D341Med (cell line): ENCODE results near the gene TRIM41.
"Not testable (repeated sequence)": the region's sequence is repeated elsewhere in the genome, so short reads cannot be mapped to it uniquely, and the experiment has no call there.

Source experiments
- DNase-seq: peaks from one replicate; pipeline ENCODE4 v3.0.0; 2012; ENCODE audit warnings: low spot score

The TRIM41 gene

GRCh38 chr5:181255836-181256578 lies 32.9 kb downstream of the TRIM41 start:
- DNase-seq: no peak

DNA sequence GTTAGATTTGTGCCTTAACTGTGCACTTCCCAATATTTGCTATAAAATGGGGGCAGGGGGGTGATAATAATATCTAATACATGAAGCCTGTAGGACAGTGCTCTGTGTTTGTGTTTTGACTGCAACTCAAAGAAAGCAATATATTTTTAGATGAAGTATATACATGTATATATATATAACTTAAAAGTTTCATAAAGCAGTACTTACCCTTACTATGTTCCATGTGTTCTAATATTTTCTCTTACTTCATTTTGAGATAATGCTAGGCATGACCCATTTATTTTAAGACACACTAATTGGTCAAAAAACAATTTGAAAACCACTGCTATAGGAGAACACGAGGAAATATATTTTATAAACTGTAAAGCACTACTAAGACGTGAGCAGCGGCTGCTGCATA lies 35.5 kb downstream of the TRIM41 start:
- no peak for DNase-seq

DNA sequence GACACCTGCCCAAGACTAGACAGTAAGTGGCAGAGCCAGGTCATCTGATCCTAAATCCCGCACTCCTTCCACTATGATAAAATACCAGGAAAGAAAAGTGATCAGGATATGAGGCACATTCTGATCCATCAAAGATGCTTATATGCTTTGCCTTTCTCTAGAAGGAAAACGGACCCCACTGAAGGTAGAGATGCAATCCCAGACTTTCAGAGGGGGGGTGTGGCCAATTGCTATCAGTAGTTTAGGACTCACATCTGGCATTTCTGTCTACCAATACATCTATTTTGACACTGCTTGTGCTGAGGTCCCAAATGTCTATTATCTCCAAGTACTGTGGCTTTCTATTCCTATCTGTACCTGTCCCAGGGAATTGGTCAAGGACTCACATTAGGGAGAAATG lies 36.2 kb downstream of the TRIM41 start:
- DNase-seq: no peak

- DNase-seq: no peak
Observed at GRCh38 chr5:181259974-181260719, 37.1 kb downstream of the TRIM41 start.

GRCh38 chr5:181260720-181261319 lies 37.7 kb downstream of the TRIM41 start, which contains the start of gene TRIM52:
TSS of gene TRIM52 (minus strand) at chr5:181261143. CDS start at chr5:181260813, 330 bp downstream.
- peak; percentile 91 for DNase-seq

DNA sequence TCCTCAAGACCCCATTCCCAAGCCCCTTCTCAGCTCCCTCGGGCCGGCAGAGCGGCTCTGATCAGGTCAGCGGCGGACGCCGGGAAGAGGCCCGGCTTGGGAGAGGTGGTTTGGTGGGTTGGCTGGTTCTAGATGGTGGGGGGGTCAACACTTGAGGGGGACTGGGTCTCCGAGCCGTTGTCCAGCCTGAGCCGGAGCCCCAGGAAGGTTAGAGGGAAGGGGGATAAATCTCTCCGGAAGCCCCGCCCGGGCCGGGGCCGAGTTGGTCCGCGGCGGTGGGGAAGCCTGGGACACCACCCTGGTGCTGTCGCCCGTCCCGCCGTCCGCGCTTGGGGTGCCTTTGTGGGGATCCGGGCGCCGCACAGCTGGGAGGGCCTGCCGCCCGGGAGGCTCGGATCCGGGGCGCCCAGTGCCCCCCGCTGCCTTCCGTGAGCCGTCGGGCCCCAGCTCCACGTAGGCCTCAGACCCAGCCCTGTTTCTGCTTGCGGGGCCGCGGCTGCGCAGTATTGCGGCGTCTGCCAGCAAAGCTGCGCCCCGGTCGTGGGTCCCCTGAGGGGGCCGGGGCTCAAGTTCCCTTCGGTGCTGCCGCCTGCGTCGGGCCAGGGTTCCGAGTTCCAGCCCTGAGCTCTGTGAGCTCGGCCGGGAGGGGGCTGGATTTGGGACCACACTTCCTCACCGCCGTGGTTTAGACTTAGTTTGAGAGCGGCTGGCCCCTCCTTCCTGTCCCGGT lies 38.4 kb downstream of the TRIM41 start:
- DNase-seq: peak; percentile 84

DNA sequence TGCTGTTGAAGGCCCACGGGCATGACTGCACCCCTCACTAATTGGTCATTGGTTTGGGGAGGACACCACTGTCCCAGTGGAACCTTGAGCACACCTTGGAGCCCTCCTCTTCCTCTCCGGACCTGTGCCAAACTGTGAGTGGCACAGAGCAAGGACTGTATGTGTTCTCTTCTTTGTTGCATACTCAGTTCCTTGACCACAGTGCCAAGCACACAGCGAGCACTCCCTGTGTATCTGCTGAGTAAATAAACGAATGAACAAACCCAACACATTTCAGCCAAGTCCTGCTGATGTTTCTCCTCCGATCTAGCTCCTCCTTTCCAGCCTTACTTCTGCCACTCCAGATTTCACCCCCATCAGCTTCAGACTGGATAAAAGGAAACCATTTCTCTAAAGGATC lies 40.6 kb downstream of the TRIM41 start:
- DNase-seq: no peak

DNA sequence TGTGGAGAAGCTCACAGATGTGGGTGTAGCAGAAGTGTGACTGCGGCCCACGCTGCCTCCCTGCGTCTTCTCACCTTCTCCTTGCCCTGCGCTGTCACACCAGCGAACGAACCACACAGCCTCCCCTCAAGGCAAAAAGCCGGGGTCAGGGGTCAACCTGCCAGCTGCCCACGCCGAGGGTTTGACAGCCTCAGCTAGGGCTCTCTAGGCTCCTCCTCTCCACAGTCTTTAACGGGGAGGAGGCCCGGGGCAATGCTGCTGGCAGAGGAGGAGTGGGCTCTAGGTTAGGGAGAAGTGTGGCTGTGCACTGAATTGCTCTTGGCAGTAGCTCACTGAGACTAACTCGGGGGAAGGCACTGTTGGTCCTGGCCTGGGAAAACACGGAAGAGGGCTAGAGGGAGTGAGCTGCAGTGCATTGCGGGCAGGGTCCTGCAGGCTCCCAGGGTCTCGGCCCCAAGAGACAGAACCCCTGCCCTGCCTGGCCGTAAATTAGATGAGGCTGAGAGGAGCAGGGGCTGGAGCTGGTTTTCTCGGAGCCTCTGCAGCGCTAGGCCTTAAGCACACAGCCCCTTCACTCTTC lies 42.1 kb downstream of the TRIM41 start:
- no peak for DNase-seq

DNA sequence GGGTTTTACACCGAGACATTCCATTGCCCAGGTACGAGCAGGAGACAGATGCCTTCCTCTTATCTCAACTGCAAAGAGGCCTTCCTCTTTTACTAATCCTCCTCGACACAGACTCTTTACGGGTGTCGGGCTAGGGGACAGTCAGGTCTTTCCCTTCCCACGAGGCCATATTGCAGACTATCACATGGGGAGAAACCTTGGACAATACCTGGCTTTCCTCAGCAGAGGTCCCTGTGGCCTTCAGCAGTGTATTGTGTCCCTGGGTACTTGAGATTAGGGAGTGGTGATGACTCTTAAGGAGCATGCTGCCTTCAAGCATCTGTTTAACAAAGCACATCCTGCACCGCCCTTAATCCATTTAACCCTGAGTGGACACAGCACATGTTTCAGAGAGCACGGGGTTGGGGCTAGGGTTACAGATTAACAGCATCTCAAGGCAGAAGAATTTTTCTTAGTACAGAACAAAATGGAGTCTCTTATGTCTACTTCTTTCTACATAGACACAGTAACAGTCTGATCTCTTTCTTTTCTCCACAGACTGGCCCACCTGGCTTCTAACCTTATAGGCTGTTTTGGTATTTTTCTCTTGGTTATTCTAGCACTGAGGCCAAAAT lies 44.3 kb downstream of the TRIM41 start:
- DNase-seq: not testable (repeated sequence)

DNA sequence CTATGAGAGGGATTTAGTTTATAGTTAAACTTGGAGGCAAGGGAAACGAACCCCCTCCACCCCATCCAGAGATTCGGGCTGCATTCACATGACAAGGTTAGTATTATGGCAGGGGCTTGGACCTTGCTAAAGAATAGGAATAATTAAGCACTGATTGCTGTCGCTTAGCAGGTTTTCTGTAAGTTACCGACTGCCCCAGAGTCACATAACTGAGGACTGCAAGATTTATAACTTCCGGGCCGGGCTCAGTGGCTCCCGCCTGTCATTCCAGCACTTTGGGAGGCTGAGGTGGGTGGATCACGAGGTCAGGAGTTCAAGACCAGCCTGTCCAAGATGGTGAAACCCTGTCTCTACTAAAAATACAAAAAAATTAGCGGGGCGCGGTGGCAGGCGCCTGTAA lies 44.8 kb downstream of the TRIM41 start:
- not testable (repeated sequence) for DNase-seq

DNA sequence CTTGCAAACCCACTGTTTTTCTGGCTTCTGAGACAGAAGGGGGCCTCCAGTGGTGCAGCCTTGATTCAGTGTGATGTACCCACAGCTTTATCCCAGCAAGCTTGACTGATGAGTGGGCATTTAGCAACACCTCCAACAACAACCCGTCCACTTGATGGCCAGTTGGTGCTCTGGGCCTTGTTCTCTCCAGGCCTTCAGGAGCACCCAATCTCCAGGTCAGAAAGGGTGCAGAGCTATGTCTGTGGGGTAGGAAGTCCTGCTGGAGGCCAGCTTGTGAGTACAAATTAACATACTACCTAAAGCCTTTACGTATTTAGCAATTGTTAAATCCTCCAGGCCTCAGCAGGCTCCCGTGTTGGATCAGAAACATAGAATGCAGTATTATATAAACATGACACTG lies 48.0 kb downstream of the TRIM41 start:
- DNase-seq: no peak

GRCh38 chr5:181273433-181273744 lies 50.3 kb downstream of the TRIM41 start:
- not testable (repeated sequence) for DNase-seq

DNA sequence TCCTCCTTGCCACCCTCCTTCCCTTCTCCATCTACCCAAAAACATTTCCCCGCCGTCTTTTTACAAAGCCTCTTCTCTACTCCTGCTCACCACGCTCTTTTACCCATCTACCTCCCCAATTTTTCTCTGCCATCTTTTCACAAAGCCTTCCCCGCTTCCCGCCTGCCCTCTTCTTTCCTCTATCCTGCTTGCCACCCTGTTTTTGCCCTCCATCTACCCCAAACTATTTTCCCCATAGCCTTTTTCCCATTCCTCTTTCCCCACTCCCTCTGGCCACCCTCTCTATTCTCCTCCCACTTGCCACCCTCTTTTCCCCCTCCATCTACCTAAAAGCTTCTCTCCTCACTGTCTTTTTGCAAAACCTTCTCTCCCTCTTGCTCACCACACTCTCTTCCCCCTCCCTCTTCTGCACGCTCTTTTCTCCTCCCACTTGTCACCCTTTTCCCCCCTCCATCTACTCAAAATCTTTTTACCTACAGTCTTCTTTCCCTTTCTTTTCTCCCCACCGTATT lies 57.2 kb downstream of the TRIM41 start:
- DNase-seq: no peak

DNA sequence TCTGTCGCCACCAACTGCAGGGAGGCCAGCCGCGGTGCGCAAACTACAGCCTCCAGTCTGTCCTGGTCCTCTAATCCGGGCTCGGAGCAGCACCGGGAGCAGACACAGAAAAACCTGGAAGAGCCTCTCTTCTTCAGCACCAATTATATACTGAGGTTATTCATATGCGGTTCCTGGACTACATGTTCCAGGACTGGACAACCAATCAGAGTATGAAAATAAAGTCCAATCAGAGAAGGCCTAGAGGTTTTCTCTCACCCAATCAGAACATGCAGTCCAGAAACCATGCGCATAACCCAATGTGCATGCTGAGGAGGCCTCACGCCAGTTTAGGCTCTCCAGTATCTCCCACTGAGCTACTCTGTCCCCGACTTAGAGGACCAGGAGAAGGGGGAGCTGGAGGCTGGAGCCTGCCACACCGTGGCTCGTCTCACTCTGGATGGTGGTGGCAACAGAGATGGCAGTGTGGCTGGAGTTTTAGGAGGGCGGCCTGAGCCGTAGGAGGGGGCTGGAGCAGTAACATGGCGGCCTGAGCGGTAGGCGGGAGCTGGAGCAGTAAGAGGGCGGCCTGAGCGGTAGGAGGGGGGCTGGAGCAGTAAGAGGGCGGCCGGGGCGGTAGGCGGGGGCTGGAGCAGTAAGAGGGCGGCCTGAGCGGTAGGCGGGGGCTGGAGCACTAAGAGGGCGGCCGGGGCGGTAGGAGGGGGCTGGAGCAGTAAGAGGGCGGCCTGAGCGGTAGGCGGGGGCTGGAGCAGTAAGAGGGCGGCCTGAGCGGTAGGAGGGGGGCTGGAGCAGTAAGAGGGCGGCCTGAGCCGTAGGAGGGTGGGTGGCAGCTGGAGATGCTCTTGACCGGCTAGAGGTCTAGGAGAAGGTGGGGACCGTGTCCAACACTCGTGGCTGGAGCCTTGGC lies 58.2 kb downstream of the TRIM41 start:
- peak; percentile 89 for DNase-seq

DNA sequence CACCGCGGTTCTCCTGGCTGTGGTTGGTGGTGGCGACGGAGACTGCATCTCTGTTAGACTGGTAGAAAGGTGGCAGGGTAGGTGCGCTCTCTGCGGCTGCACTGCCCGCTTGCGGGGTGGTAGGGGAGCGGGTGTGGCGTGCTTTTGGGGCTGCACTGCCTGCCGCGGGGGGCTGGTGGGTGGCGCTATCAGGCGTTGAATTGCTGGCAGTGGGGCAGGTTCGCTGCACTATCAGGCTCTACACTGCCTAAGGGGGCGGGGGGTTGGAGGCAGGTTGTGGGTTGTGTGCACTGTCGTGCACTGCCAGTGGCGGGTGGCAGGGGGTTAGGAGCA lies 58.9 kb downstream of the TRIM41 start:
- no peak for DNase-seq

- DNase-seq: not testable (repeated sequence)
Observed at GRCh38 chr5:181282415-181282814, 59.3 kb downstream of the TRIM41 start.

GRCh38 chr5:181282874-181283273 lies 59.8 kb downstream of the TRIM41 start:
- DNase-seq: no peak

DNA sequence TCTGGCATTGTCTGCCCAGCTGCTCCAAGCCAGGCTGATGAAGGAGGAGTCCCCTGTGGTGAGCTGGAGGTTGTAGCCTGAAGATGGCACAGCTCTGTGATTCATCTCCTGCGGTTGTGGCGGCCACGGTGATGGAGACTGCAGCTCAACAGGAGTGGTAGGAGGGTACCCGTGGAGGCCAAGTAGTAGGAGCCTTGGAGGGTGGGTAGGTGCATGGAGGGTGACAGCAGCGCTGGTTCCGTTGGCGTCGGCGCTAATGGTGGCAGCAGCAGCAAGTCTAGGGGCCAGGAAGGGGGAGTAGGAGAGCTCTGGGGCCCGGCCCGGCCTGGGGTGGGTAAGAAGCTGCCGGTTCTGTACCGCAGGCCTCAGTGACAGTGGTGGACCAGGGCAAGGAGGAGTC lies 60.3 kb downstream of the TRIM41 start:
- no peak for DNase-seq

GRCh38 chr5:181283841-181284755 lies 61.0 kb downstream of the TRIM41 start:
- not testable (repeated sequence) for DNase-seq
